AG04450 (cell line): Measurements from ENCODE around the gene ANAPC1. TPM values are rescaled to one million over a fixed set of nuclear protein-coding genes. Genes with fewer than 3 reads are reported as not detected.
"Not testable (repeated sequence)": the region's sequence is repeated elsewhere in the genome, so short reads cannot be mapped to it uniquely, and the experiment has no call there.

Source experiments
- CTCF ChIA-PET: fragments of 300-600, 350-600 bp; formaldehyde crosslinking; extraction: SDS; loops from one replicate; lab custom pipeline; 2022; ENCODE audit warnings: antibody characterized with exemption, inconsistent platforms; lab: Charles Lee
- POLR2A ChIA-PET: fragments of 350-600 bp; formaldehyde crosslinking; extraction: SDS; loops from one replicate; lab custom pipeline; 2021; ENCODE audit warnings: antibody characterized with exemption, inconsistent platforms; lab: Yijun Ruan, JAX
- DNase-seq: peaks from one replicate; pipeline ENCODE4 v3.0.0-alpha.2; 2011; ENCODE audit warnings: low read depth, low spot score
- H3K27ac ChIP-seq: one replicate; pipeline ENCODE4 v1.5.1; 2012; ENCODE audit warnings: low read depth, low read length, control low read depth
- H3K27me3 ChIP-seq: one replicate; pipeline ENCODE4 v1.6.0; 2012; ENCODE audit warnings: low read length; ENCODE audit not compliant: control insufficient read depth, insufficient read depth
- H3K4me3 ChIP-seq: 2 replicates; pipeline ENCODE4 v1.5.1; 2011; ENCODE audit warnings: mild to moderate bottlenecking, low read depth, low read length, control low read depth
- H3K9me3 ChIP-seq: 2 replicates; pipeline ENCODE4 v1.5.1; 2012; ENCODE audit warnings: low read length; ENCODE audit not compliant: control insufficient read depth, insufficient read depth
- polyA plus RNA-seq: library from polyadenylated mRNA; depleted of rRNA; stranded (reverse); fragments of >200 nt; gene quantifications from 2 replicates; pipeline ENCODE4 v1.2.3, GENCODE V29; 2011
- TF ChIP-seq, protein P1 (sequence below): IDR thresholded peaks from 2 replicates; pipeline ENCODE4 v1.5.1; 2011; ENCODE audit warnings: low read depth, low read length, control low read depth, inconsistent platforms

The ANAPC1 gene
- polyA plus RNA-seq, 1 experiment, result 27.4 TPM

DNA sequence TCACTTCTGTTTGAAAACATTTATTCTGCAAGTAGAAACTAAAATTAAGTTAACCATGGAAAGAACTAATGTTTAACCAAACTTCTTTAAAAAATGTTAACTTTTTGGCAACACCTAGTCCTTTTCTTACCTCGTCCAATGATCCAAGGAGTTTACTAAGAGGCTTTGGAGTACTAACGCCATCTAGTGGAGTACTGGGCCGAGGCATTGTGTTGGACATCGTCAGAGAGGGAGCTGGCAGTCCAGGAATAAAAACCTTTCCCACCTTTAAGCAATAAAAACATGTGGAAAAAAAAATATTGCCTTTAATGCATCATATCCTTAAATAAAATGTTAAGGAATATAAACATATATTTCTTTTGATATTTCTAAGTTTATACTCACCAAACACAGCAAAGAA is 33.3 kb downstream of the ANAPC1 start:
- H3K27ac ChIP-seq, POLR2A ChIA-PET, DNase-seq, CTCF ChIA-PET, H3K9me3 ChIP-seq, H3K4me3 ChIP-seq, H3K27me3 ChIP-seq: not testable (repeated sequence)
- TF ChIP-seq, protein P1, sequence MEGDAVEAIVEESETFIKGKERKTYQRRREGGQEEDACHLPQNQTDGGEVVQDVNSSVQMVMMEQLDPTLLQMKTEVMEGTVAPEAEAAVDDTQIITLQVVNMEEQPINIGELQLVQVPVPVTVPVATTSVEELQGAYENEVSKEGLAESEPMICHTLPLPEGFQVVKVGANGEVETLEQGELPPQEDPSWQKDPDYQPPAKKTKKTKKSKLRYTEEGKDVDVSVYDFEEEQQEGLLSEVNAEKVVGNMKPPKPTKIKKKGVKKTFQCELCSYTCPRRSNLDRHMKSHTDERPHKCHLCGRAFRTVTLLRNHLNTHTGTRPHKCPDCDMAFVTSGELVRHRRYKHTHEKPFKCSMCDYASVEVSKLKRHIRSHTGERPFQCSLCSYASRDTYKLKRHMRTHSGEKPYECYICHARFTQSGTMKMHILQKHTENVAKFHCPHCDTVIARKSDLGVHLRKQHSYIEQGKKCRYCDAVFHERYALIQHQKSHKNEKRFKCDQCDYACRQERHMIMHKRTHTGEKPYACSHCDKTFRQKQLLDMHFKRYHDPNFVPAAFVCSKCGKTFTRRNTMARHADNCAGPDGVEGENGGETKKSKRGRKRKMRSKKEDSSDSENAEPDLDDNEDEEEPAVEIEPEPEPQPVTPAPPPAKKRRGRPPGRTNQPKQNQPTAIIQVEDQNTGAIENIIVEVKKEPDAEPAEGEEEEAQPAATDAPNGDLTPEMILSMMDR, result peak; percentile 48

DNA sequence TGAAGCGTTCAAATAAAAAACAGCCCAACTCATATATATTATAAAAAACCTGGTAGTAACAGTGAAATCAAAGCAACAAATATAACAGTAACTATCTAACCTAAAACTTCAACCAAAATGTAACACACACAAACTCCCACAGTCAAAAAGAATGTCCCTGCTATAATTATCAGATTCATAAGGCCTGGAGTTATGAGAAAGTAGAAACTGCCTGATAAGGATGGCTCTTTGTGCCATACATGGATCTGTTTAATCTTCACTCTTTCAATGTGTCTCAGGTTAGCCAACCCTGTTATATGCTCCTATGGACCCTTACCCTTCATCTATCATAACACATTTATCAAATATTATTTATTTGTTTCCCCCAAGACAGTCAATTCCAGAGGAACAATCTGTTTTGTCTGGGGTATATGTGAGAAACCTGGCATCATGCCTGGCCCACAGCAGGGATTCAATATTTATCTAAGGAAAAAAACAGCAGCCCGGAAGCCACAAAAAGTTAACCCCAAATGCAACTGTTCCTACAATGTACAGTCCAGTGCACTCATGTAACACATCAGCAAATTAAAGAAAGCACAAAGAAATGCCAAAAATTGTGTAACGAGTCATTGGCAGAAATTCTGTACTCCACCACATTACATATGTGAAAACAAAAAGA is 44.2 kb downstream of the ANAPC1 start:
- CTCF ChIA-PET, H3K27me3 ChIP-seq, H3K9me3 ChIP-seq, H3K4me3 ChIP-seq, H3K27ac ChIP-seq, DNase-seq, POLR2A ChIA-PET: not testable (repeated sequence)

GRCh38 chr2:111838992-111839391 is 45.0 kb downstream of the ANAPC1 start:
- CTCF ChIA-PET, result not testable (repeated sequence)

DNA sequence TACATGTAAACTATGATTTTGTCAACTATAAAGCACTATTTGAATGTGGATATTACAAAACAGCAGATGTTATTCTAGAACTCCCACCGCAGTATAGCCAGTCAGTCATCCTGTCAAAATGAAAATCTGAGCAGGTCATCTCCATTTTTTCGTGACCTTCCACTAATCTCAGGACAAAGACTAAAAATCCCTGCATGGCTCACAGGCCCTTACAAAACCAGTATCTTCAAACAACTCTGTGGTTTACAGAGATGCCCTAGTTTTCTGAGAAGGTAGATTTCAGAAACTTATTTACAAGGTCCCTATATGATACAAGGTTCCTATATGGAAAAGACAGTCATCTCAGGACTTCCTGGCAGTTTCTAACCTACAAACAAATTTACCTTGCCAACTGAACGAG is 49.8 kb downstream of the ANAPC1 start:
- H3K4me3 ChIP-seq, CTCF ChIA-PET, H3K27me3 ChIP-seq, H3K27ac ChIP-seq, H3K9me3 ChIP-seq, DNase-seq, POLR2A ChIA-PET: not testable (repeated sequence)

More at GRCh38 chr2:111838992-111839391, 45.0 kb downstream of the ANAPC1 start:
- H3K4me3 ChIP-seq, H3K27me3 ChIP-seq, DNase-seq, H3K27ac ChIP-seq, POLR2A ChIA-PET, H3K9me3 ChIP-seq: not testable (repeated sequence)

GRCh38 chr2:111830479-111830878 is 53.5 kb downstream of the ANAPC1 start:
- H3K27me3 ChIP-seq, H3K9me3 ChIP-seq, DNase-seq, H3K27ac ChIP-seq, CTCF ChIA-PET, POLR2A ChIA-PET, H3K4me3 ChIP-seq: not testable (repeated sequence)

DNA sequence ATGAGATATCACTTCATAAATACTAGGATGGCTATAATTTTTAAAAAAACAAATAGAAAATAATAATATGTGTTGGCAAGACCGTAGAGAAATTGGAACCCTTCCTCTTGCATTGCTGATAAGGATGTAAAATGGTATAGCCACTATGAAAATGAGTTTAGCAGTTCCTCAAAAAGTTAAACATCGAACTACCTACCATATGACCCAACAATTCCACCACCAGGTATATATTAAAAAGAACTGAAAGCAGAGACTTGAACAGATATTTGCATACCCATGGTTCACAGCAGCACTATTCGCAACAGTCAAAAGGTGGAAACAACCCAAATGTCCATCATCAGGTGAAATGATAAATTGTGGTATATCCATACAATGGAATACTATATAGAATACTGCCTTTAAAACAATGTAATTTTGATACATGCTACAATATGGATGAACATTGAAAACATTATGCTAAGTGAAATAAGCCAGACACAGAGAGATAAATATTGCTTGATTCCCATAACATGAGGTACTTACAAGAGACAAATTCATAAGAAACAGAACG is 55.7 kb downstream of the ANAPC1 start:
- H3K27ac ChIP-seq, H3K27me3 ChIP-seq, DNase-seq, H3K9me3 ChIP-seq, H3K4me3 ChIP-seq, CTCF ChIA-PET, POLR2A ChIA-PET: not testable (repeated sequence)

GRCh38 chr2:111812970-111813622 is 70.9 kb downstream of the ANAPC1 start:
- H3K27ac ChIP-seq, H3K4me3 ChIP-seq, H3K9me3 ChIP-seq, DNase-seq, CTCF ChIA-PET, POLR2A ChIA-PET, H3K27me3 ChIP-seq: not testable (repeated sequence)

DNA sequence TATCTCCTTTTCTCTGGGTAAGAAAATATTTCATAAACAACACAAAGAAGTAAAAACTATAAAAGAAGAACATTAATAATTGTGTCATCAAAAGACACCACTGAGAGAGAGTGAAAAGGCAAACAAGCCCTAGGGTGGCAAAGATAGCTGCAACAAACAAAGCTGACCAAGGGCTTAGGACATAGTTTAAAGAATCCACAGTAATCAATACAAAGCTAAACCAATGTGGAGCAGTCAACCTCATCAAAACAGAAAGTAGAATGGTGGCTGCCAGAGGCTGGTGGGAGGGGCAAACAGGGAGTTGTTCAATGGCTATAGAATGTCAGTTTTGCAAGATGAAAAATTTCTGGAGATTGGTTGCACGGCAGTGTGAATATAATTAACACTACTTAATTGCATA is 93.4 kb downstream of the ANAPC1 start:
- DNase-seq, H3K4me3 ChIP-seq, CTCF ChIA-PET, H3K9me3 ChIP-seq, POLR2A ChIA-PET, H3K27me3 ChIP-seq, H3K27ac ChIP-seq: not testable (repeated sequence)

DNA sequence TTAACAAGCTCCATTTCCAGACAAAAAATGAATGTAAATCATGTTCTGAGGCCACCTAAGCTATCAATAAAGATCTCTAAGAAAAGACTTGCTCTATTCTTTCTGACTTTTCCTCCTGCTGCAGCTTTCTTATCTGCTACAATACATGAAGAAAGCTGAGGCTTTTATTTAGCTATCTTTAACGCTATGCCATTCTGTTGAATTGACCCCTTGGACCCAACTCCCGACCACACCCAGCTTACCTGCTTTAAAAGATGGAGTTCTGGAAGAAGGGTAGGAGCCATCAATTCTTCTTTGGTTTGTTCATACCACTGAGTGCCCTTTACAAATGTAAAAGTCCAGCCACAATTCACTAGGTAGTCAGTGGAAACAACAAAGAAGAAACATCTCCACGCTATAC is 99.9 kb downstream of the ANAPC1 start:
- CTCF ChIA-PET, H3K4me3 ChIP-seq, H3K27ac ChIP-seq, DNase-seq, POLR2A ChIA-PET, H3K27me3 ChIP-seq, H3K9me3 ChIP-seq: not testable (repeated sequence)

DNA sequence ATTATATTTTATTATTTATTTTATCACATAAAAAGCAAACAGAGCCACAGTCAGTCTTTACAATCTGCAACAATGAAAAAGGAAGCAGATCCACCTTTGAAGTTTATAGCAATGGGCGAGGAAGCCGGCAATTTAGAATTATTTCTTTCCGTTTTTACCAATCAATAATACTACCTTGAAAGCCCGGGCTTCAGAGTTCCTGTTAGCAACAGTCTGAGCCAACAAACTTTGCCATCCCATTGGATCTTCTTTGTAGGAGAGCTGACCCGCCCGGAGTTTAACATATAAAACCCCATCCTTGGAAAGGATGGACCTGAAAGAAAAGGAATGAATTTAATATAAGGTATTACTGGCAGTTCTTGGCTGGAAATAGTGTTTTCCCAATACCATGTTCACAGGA is 101.8 kb downstream of the ANAPC1 start:
- DNase-seq, H3K9me3 ChIP-seq, H3K27me3 ChIP-seq, POLR2A ChIA-PET, H3K4me3 ChIP-seq, H3K27ac ChIP-seq, CTCF ChIA-PET: not testable (repeated sequence)

GRCh38 chr2:111781443-111782094 is 102.4 kb downstream of the ANAPC1 start:
- H3K27me3 ChIP-seq, POLR2A ChIA-PET, CTCF ChIA-PET, H3K27ac ChIP-seq, H3K9me3 ChIP-seq, H3K4me3 ChIP-seq, DNase-seq: not testable (repeated sequence)
